Stomach smooth muscle (tissue), 2 donors: ENCODE measurements around the gene POLR2I.

Experiments
- H3K27ac ChIP-seq: one replicate; pipeline ENCODE4 v1.7.0; 2013; ENCODE audit warnings: mild to moderate bottlenecking, low read length, inconsistent platforms
- H3K27me3 ChIP-seq, 2 donors: one replicate each; pipeline ENCODE4 v1.7.0; 2013; ENCODE audit warnings: low read length in 2 of 2; ENCODE audit not compliant: insufficient read depth in 2 of 2, control insufficient read depth in 1 of 2
- H3K36me3 ChIP-seq, 2 donors: one replicate each; pipeline ENCODE4 v1.7.0; 2013; ENCODE audit warnings: low read length in 2 of 2; ENCODE audit not compliant: control insufficient read depth in 2 of 2, insufficient read depth in 2 of 2
- H3K4me1 ChIP-seq: one replicate; pipeline ENCODE4 v1.7.0; 2013; ENCODE audit warnings: low read length; ENCODE audit not compliant: control insufficient read depth, insufficient read depth
- H3K4me3 ChIP-seq, 2 donors: one replicate each; pipeline ENCODE4 v1.7.0; 2013; ENCODE audit warnings: low read length in 2 of 2
- H3K9ac ChIP-seq, 2 donors: one replicate each; pipeline ENCODE4 v1.7.0; 2013; ENCODE audit warnings: low read length in 2 of 2, mild to moderate bottlenecking in 1 of 2
- H3K9me3 ChIP-seq, 2 donors: one replicate each; pipeline ENCODE4 v1.7.0; 2013; ENCODE audit warnings: low read length in 2 of 2; ENCODE audit not compliant: control insufficient read depth in 2 of 2
- donor health status: healthy.
- donor health status: Pancreatic carcinoma.

The POLR2I gene

GRCh38 chr19:36114721-36115452 is at the start of gene POLR2I:
Gene POLR2I (minus strand): TSS chr19:36114875. CDS start chr19:36114856, 19 bp downstream.
- Histone ChIP-seq H3K4me1 (peaks cover 34% of the 10 kb centered on the region), H3K36me3 (peaks cover 9 to 24% of the 10 kb centered on the region in 2 donors), H3K9ac (peak within 1 kb of the TSS; percentile 88 to 89), H3K27me3 (no peaks in the 10 kb centered on the region), H3K27ac (peak within 1 kb of the TSS; percentile 82), H3K9me3 (no peaks in the 10 kb centered on the region), H3K4me3 (peak within 1 kb of the TSS; percentile 86 to 92)

GRCh38 chr19:36163813-36164212 is 49.1 kb upstream of the POLR2I start:
- no peak overlapping the region for H3K27ac ChIP-seq
- no peaks in the 10 kb centered on the region for H3K4me1 ChIP-seq
- H3K9ac ChIP-seq, result no peak overlapping the region
- no peak overlapping the region for H3K4me3 ChIP-seq
- H3K27me3 ChIP-seq, result no peaks in the 10 kb centered on the region
- H3K36me3 ChIP-seq, result peaks cover 2 to 5% of the 10 kb centered on the region in 2 donors
- H3K9me3 ChIP-seq, result no peaks in the 10 kb centered on the region

DNA sequence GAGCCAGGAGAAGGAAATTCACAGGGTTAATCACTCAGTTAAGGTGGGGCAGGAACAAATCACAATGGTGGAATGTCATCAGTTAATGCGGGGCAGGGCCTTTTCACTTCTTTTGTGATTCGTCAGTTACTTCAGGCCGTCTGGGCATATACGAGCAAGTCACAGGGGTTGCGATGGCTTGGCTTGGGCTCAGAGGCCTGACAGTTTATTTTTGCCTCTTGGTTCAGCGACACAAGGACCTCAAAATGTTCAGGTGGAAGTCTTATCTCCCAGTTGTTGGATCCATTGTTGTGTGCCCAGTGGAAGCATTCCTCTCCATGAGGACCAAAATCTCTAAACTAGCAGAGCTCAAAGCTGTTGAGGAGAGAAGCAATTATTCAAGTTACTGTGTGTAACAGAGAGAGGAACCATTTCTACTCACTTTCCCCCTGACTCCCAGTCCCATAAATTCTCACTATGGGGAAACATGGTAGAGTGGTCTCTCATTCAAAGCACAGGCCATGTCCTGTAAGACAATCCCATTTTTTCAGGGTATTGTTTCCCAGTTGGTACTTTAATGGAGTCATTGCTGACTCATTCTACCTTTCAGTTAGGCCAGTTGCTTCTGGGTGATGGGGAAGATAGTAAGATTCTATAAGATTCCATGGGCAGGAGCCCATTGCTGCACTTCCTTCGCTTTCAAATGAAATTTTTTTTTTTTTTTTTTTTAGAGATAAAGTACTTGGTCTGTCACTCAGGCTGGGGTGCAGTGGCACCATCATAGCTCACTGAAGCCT is 46.3 kb upstream of the POLR2I start:
- no peak overlapping the region for H3K27ac ChIP-seq
- H3K9ac ChIP-seq, result no peak overlapping the region
- no peaks in the 10 kb centered on the region for H3K4me1 ChIP-seq
- H3K36me3 ChIP-seq, result peaks cover 2 to 3% of the 10 kb centered on the region in 2 donors
- no peaks in the 10 kb centered on the region for H3K9me3 ChIP-seq
- no peaks in the 10 kb centered on the region for H3K27me3 ChIP-seq
- H3K4me3 ChIP-seq, result no peak overlapping the region

DNA sequence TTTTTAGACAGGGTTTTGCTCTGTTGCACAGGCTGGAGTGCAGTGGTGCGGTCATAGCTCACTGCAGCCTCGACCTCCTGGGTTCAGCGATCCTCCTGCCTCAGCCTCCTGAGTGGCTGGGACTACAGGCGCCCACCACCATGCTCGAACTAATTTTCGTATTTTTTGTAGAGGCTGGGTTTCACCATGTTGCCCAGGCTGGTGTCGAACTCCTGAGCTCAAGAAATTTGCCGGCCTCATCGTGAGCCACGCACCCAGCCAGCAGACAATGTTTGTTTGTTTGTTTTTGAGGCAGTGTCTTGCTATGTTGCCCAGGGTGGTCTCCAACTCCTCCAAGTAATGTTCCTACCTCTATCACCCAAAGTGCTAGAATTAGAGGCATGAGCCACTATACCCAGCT is 38.5 kb upstream of the POLR2I start:
- Histone ChIP-seq H3K27me3 (no peaks in the 10 kb centered on the region), H3K9ac (peak overlapping the region in 1 of 2 donors; percentile 85), H3K4me1 (peaks cover 15% of the 10 kb centered on the region), H3K36me3 (peaks cover 12 to 16% of the 10 kb centered on the region in 2 donors), H3K4me3 (peak overlapping the region in 1 of 2 donors; percentile 75), H3K27ac (peak overlapping the region; percentile 94), H3K9me3 (no peaks in the 10 kb centered on the region)

GRCh38 chr19:36152352-36153091 is 37.8 kb upstream of the POLR2I start, which contains the start of gene COX7A1:
Gene COX7A1 (minus strand): TSS chr19:36152447. CDS start chr19:36152407, 40 bp downstream.
- Histone ChIP-seq H3K9ac (peak within 1 kb of the TSS; percentile 85 to 86), H3K4me3 (peak within 1 kb of the TSS; percentile 50 to 75), H3K27me3 (no peaks in the 10 kb centered on the region), H3K4me1 (peaks cover 15% of the 10 kb centered on the region), H3K36me3 (peaks cover 15 to 22% of the 10 kb centered on the region in 2 donors), H3K27ac (peak within 1 kb of the TSS; percentile 94), H3K9me3 (no peaks in the 10 kb centered on the region)

GRCh38 chr19:36152019-36152351 is 37.3 kb upstream of the POLR2I start:
- Histone ChIP-seq H3K36me3 (peaks cover 18 to 24% of the 10 kb centered on the region in 2 donors), H3K4me1 (peaks cover 15% of the 10 kb centered on the region), H3K9ac (peak overlapping the region; percentile 85 to 86), H3K27ac (peak overlapping the region; percentile 94), H3K27me3 (no peaks in the 10 kb centered on the region), H3K4me3 (peak overlapping the region; percentile 50 to 75), H3K9me3 (no peaks in the 10 kb centered on the region)

- peaks cover 24 to 30% of the 10 kb centered on the region in 2 donors for H3K36me3 ChIP-seq
- H3K9ac ChIP-seq, result peak overlapping the region; percentile 85 to 86
- H3K9me3 ChIP-seq, result no peaks in the 10 kb centered on the region
- no peaks in the 10 kb centered on the region for H3K27me3 ChIP-seq
- peak overlapping the region; percentile 94 for H3K27ac ChIP-seq
- H3K4me1 ChIP-seq, result peaks cover 15% of the 10 kb centered on the region
- H3K4me3 ChIP-seq, result peak overlapping the region; percentile 50 to 75
Measured at GRCh38 chr19:36151144-36152018, 36.7 kb upstream of the POLR2I start.

- Histone ChIP-seq H3K9me3 (no peaks in the 10 kb centered on the region), H3K4me1 (peaks cover 15% of the 10 kb centered on the region), H3K36me3 (peaks cover 32 to 38% of the 10 kb centered on the region in 2 donors), H3K9ac (peak overlapping the region; percentile 36 to 44), H3K4me3 (no peak overlapping the region), H3K27me3 (no peaks in the 10 kb centered on the region), H3K27ac (peak overlapping the region; percentile 94)
Measured at GRCh38 chr19:36150586-36150985, 35.9 kb upstream of the POLR2I start.

DNA sequence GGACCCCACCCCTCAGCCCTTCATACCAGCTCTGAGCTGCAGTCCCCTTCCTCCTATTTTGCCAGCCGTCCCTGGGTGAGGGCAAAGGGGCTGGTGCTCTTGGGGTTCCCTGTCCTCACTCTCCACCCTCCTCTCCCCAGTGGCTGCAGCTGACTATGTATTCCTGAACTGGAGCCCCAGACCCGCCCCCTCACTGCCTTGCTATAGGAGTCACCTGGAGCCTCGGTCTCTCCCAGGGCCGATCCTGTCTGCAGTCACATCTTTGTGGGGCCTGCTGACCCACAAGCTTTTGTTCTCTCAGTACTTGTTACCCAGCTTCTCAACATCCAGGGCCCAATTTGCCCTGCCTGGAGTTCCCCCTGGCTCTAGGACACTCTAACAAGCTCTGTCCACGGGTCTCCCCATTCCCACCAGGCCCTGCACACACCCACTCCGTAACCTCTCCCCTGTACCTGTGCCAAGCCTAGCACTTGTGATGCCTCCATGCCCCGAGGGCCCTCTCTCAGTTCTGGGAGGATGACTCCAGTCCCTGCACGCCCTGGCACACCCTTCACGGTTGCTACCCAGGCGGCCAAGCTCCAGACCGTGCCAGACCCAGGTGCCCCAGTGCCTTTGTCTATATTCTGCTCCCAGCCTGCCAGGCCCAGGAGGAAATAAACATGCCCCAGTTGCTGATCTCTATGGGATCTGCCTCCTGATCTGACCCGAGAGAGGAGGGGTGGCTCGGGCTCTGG is 35.2 kb upstream of the POLR2I start:
- Histone ChIP-seq H3K4me3 (no peak overlapping the region), H3K36me3 (peaks cover 36 to 39% of the 10 kb centered on the region in 2 donors), H3K9ac (no peak overlapping the region), H3K4me1 (peaks cover 15% of the 10 kb centered on the region), H3K27me3 (no peaks in the 10 kb centered on the region), H3K27ac (no peak overlapping the region), H3K9me3 (no peaks in the 10 kb centered on the region)
